Panc1 (cell line): Measurements from ENCODE around the gene CDR2L.

ENCODE experiments used
- TCF7L2 ChIP-seq: IDR thresholded peaks from 2 replicates; pipeline ENCODE4 v1.6.1; 2011; ENCODE audit warnings: mild to moderate bottlenecking, low read depth, low read length, inconsistent platforms
- TF ChIP-seq, protein P1 (sequence below): fragments of 450-650 bp; IDR thresholded peaks from 2 replicates; pipeline ENCODE4 v1.5.1; 2017; ENCODE audit warnings: mild to moderate bottlenecking

DNA sequence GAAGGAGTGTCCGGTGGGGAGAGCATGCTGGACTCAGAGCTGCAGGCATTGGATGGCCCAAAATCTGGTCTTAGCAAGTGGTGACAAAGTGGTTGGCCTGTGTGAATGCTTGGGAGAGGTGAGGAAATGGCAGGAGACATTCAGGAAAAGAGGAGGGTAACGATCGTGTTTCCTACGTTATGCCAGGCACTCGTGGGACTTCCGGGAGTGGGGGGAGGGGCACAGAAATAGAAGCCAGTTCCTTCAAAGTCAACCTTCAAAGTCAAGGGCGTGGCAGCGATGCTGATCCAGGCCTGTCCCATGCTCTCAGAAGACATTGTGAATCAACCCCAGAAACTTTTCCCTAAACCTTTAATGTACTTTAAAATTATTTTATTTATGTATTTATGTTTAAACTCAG lies 47.9 kb upstream of the CDR2L start:
- TF ChIP-seq, protein P1, sequence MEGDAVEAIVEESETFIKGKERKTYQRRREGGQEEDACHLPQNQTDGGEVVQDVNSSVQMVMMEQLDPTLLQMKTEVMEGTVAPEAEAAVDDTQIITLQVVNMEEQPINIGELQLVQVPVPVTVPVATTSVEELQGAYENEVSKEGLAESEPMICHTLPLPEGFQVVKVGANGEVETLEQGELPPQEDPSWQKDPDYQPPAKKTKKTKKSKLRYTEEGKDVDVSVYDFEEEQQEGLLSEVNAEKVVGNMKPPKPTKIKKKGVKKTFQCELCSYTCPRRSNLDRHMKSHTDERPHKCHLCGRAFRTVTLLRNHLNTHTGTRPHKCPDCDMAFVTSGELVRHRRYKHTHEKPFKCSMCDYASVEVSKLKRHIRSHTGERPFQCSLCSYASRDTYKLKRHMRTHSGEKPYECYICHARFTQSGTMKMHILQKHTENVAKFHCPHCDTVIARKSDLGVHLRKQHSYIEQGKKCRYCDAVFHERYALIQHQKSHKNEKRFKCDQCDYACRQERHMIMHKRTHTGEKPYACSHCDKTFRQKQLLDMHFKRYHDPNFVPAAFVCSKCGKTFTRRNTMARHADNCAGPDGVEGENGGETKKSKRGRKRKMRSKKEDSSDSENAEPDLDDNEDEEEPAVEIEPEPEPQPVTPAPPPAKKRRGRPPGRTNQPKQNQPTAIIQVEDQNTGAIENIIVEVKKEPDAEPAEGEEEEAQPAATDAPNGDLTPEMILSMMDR, result no peak
- no peak for TF ChIP-seq TCF7L2
